HFFc6 (cell line): ENCODE measurements around the gene PMEPA1. TPM values are rescaled to one million over a fixed set of nuclear protein-coding genes. Genes with fewer than 3 reads are reported as not detected.

Experiments
- DNase-seq: peaks from one replicate; pipeline ENCODE4 v3.0.0-alpha.2; 2018
- H3K27ac Mint-ChIP-seq: 2 replicates; pipeline ENCODE4 v1.8.0; 2020; ENCODE audit warnings: mild to moderate bottlenecking, mixed read lengths
- H3K27me3 Mint-ChIP-seq: 2 replicates; pipeline ENCODE4 v1.8.0; 2021; ENCODE audit warnings: mild to moderate bottlenecking, moderate library complexity, mixed read lengths; ENCODE audit not compliant: insufficient read depth
- H3K36me3 Mint-ChIP-seq: 2 replicates; pipeline ENCODE4 v1.8.0; 2021; ENCODE audit warnings: low read depth, mixed read lengths
- H3K4me1 Mint-ChIP-seq: 2 replicates; pipeline ENCODE4 v1.8.0; 2020; ENCODE audit warnings: low read depth, mixed read lengths
- H3K4me3 Mint-ChIP-seq: 2 replicates; pipeline ENCODE4 v1.8.0; 2020; ENCODE audit warnings: mild to moderate bottlenecking, moderate library complexity, mixed read lengths
- H3K9me3 Mint-ChIP-seq: 2 replicates; pipeline ENCODE4 v1.8.0; 2020; ENCODE audit warnings: mild to moderate bottlenecking, mixed read lengths
- CTCF ChIP-seq: fragments of 200-600 bp; sonication (generic); IDR thresholded peaks from 2 replicates; pipeline ENCODE4 v1.5.0; 2021; ENCODE audit warnings: antibody characterized with exemption, mild to moderate bottlenecking
- total RNA-seq, 6 experiments: library from RNA; stranded (reverse); fragmentation: NEBNext Ultra II Directional; extraction: Animal tissue kit (Norgen Biotek cat#: 25700); gene quantifications; 2 replicates in 1 of 6; 3 replicates in 5 of 6; pipeline ENCODE4 v1.2.3, GENCODE V29; 2021

The PMEPA1 gene
- total RNA-seq, 6 experiments from 2014 or later, result 4.7 to 8.0 (median 5.3) TPM

DNA sequence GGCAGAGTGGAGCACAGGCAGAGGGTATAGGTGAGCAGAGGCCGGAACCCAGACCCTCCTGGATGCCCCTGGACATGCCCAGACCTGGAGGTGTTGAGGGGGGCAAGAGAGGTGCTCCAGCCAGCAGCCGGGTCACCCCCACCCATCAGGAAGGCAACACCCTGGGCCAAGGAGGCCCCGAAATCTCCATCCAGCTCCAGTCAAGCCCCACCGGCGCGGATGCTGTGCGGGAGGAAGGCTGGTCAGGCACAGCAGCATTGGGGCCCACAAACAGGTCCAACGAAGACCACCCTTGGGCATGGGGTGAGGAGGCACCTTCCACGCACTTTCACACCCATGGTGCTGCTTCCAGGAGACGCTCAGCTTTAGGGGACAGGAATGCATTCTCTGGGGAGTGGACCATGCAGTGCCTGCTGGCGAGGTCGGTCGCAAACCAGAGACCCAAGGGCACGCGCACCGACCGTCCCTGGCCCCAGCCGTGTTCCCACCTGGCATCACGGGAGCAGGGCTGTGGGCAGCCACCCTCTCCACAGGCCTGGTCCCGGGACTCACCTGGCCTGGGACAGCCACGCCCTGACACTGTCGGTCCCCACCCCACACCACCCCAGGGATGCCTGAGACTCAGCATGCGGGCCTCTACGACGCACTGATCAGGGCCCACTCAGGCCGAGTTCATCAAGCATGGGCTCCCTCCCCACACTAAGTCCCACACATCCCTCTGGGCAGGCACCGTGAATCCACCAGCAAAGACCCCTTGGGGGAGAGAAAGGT lies 45.9 kb downstream of the PMEPA1 start:
- Mint-ChIP-seq H3K4me3 (no peak overlapping the region), H3K9me3 (no peaks in the 10 kb centered on the region), H3K27me3 (peaks cover 3% of the 10 kb centered on the region), H3K27ac (no peak overlapping the region), H3K4me1 (no peaks in the 10 kb centered on the region), H3K36me3 (no peaks in the 10 kb centered on the region)
- DNase-seq, result no peak
- no peak for TF ChIP-seq CTCF

- Mint-ChIP-seq H3K4me3 (no peak overlapping the region), H3K4me1 (no peaks in the 10 kb centered on the region), H3K27ac (no peak overlapping the region), H3K9me3 (no peaks in the 10 kb centered on the region), H3K36me3 (no peaks in the 10 kb centered on the region), H3K27me3 (peaks cover 3% of the 10 kb centered on the region)
- no peak for TF ChIP-seq CTCF
- no peak for DNase-seq
Measured at GRCh38 chr20:57663241-57663640, 46.6 kb downstream of the PMEPA1 start.

GRCh38 chr20:57662456-57663240 lies 47.2 kb downstream of the PMEPA1 start:
- H3K4me3 Mint-ChIP-seq, result no peak overlapping the region
- no peaks in the 10 kb centered on the region for H3K9me3 Mint-ChIP-seq
- TF ChIP-seq CTCF, result no peak
- no peak overlapping the region for H3K27ac Mint-ChIP-seq
- H3K4me1 Mint-ChIP-seq, result no peaks in the 10 kb centered on the region
- H3K36me3 Mint-ChIP-seq, result no peaks in the 10 kb centered on the region
- DNase-seq, result no peak
- peaks cover 3% of the 10 kb centered on the region for H3K27me3 Mint-ChIP-seq

DNA sequence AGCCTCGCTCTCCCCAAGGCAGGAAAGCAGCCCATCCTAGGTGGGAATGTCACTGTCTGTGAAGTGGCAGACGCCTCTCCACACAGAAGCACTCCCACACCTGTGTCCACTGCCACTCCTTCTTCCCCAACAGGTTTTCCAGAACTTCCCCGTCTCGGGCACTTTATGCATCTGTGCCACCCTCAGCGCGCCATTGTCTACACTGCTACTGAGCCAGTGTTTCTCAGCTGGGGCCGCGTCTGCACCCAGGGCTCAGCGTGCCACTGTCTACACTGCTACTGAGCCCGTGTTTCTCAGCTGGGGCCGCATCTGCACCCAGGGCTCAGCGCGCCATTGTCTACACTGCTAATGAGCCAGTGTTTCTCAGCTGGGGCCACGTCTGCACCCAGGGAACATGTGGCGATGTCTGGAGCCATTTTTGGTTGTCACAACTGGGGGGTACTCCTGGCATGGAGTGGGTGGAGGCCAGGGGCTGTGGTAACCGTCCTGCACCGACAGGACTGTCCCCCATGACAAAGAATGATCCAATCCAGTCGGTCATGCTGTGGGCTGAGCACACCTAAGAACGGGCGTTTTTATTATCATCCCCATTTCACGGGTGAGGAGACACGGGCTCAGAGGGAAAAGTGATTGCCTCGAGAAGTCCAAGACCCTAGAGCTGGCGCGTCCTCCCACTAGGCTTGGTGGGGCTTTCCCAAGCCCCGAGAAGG lies 47.9 kb downstream of the PMEPA1 start:
- H3K4me3 Mint-ChIP-seq, result no peak overlapping the region
- no peak for DNase-seq
- no peaks in the 10 kb centered on the region for H3K4me1 Mint-ChIP-seq
- peaks cover 3% of the 10 kb centered on the region for H3K27me3 Mint-ChIP-seq
- H3K27ac Mint-ChIP-seq, result no peak overlapping the region
- no peaks in the 10 kb centered on the region for H3K36me3 Mint-ChIP-seq
- H3K9me3 Mint-ChIP-seq, result no peaks in the 10 kb centered on the region
- TF ChIP-seq CTCF, result no peak

GRCh38 chr20:57660922-57661745 lies 48.7 kb downstream of the PMEPA1 start:
- no peak for TF ChIP-seq CTCF
- Mint-ChIP-seq H3K4me3 (no peak overlapping the region), H3K27me3 (peaks cover 3% of the 10 kb centered on the region), H3K27ac (no peak overlapping the region), H3K36me3 (no peaks in the 10 kb centered on the region), H3K9me3 (no peaks in the 10 kb centered on the region), H3K4me1 (no peaks in the 10 kb centered on the region)
- no peak for DNase-seq
